Testis (tissue), 2 donors: ENCODE results near the gene SPRY1.

Source experiments
- POLR2A ChIP-seq: fragments of 450-650 bp; IDR thresholded peaks from one replicate; pipeline ENCODE4 v1.6.1; 2017; ENCODE audit warnings: antibody characterized with exemption, mild to moderate bottlenecking, moderate library complexity
- TF ChIP-seq, protein P1 (sequence below), 3 experiments: fragments of 450-650 bp in 2 of 3; fragments of 200-600 bp in 1 of 3; sonication (generic) in 1 of 3; IDR thresholded peaks; one replicate each; pipeline ENCODE4 v1.5.1; 2016 to 2019; ENCODE audit warnings: antibody characterized with exemption in 3 of 3, mild to moderate bottlenecking in 2 of 3, moderate library complexity in 1 of 3

- TF ChIP-seq, protein P1, sequence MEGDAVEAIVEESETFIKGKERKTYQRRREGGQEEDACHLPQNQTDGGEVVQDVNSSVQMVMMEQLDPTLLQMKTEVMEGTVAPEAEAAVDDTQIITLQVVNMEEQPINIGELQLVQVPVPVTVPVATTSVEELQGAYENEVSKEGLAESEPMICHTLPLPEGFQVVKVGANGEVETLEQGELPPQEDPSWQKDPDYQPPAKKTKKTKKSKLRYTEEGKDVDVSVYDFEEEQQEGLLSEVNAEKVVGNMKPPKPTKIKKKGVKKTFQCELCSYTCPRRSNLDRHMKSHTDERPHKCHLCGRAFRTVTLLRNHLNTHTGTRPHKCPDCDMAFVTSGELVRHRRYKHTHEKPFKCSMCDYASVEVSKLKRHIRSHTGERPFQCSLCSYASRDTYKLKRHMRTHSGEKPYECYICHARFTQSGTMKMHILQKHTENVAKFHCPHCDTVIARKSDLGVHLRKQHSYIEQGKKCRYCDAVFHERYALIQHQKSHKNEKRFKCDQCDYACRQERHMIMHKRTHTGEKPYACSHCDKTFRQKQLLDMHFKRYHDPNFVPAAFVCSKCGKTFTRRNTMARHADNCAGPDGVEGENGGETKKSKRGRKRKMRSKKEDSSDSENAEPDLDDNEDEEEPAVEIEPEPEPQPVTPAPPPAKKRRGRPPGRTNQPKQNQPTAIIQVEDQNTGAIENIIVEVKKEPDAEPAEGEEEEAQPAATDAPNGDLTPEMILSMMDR (IDR thresholded peaks at IDR 0.05), result no peak
- no peak for TF ChIP-seq POLR2A
These were observed 7.9 kb downstream of the SPRY1 start for GRCh38 chr4:123404533-123404932.
